ENCODE data around the gene MPST.

The MPST gene

GRCh38 chr22:37068859-37069258 lies 49.3 kb downstream of the MPST start:
- Histone ChIP-seq H4K20me1 (ENCODE audit: control insufficient read depth, insufficient read depth, low read depth, low read length) (no peaks in the 10 kb centered on the region), H3K4me3 (ENCODE audit: low read length) (no peak overlapping the region), H3K4me1 (ENCODE audit: control insufficient read depth, low read length) (no peaks in the 10 kb centered on the region), H3K36me3 (ENCODE audit: control insufficient read depth, low read length) (no peaks in the 10 kb centered on the region), H3K9me3 (ENCODE audit: control insufficient read depth, insufficient read depth, low read length) (no peaks in the 10 kb centered on the region), H3K27me3 (ENCODE audit: control insufficient read depth, low read length) (no peaks in the 10 kb centered on the region), H3K4me2 (ENCODE audit: low read length) (no peak overlapping the region), H3F3A (ENCODE audit: control insufficient read depth, insufficient read depth) (no peaks in the 10 kb centered on the region), H3K79me2 (ENCODE audit: control insufficient read depth, low read length) (no peaks in the 10 kb centered on the region), H3K27ac (ENCODE audit: low read depth, low read length) (no peak overlapping the region), H3K9me2 (replicated peaks; ENCODE audit: control insufficient read depth, low read length) (no peaks in the 10 kb centered on the region)
- TF ChIP-seq EZH2phosphoT487 (IDR thresholded peaks at IDR 0.05; ENCODE audit: borderline replicate concordance, low read length) (no peak), CTCF (IDR thresholded peaks at IDR 0.05; ENCODE audit: low read depth, low read length, poor library complexity, severe bottlenecking) (no peak)

- Histone ChIP-seq H4K20me1 (ENCODE audit: control insufficient read depth, insufficient read depth, low read depth, low read length) (no peaks in the 10 kb centered on the region), H3K4me1 (ENCODE audit: control insufficient read depth, low read length) (no peaks in the 10 kb centered on the region), H3K4me2 (ENCODE audit: low read length) (no peak overlapping the region), H3K9me2 (replicated peaks; ENCODE audit: control insufficient read depth, low read length) (no peaks in the 10 kb centered on the region), H3K36me3 (ENCODE audit: control insufficient read depth, low read length) (no peaks in the 10 kb centered on the region), H3F3A (ENCODE audit: control insufficient read depth, insufficient read depth) (no peaks in the 10 kb centered on the region), H3K4me3 (ENCODE audit: low read length) (no peak overlapping the region), H3K79me2 (ENCODE audit: control insufficient read depth, low read length) (no peaks in the 10 kb centered on the region), H3K9me3 (ENCODE audit: control insufficient read depth, insufficient read depth, low read length) (no peaks in the 10 kb centered on the region), H3K27ac (ENCODE audit: low read depth, low read length) (no peak overlapping the region), H3K27me3 (ENCODE audit: control insufficient read depth, low read length) (no peaks in the 10 kb centered on the region)
- TF ChIP-seq CTCF (IDR thresholded peaks at IDR 0.05; ENCODE audit: low read depth, low read length, poor library complexity, severe bottlenecking) (no peak), EZH2phosphoT487 (IDR thresholded peaks at IDR 0.05; ENCODE audit: borderline replicate concordance, low read length) (no peak)
Observed at GRCh38 chr22:37069319-37069718, 49.8 kb downstream of the MPST start.

- no peaks in the 10 kb centered on the region for H3K4me1 ChIP-seq (ENCODE audit: control insufficient read depth, low read length)
- no peaks in the 10 kb centered on the region for H3K9me3 ChIP-seq (ENCODE audit: control insufficient read depth, insufficient read depth, low read length)
- H3F3A ChIP-seq (ENCODE audit: control insufficient read depth, insufficient read depth) = no peaks in the 10 kb centered on the region
- no peaks in the 10 kb centered on the region for H3K36me3 ChIP-seq (ENCODE audit: control insufficient read depth, low read length)
- no peaks in the 10 kb centered on the region for H4K20me1 ChIP-seq (ENCODE audit: control insufficient read depth, insufficient read depth, low read depth, low read length)
- no peak overlapping the region for H3K4me2 ChIP-seq (ENCODE audit: low read length)
- no peak for TF ChIP-seq EZH2phosphoT487 (IDR thresholded peaks at IDR 0.05; ENCODE audit: borderline replicate concordance, low read length)
- no peak for TF ChIP-seq CTCF (IDR thresholded peaks at IDR 0.05; ENCODE audit: low read depth, low read length, poor library complexity, severe bottlenecking)
- H3K9me2 ChIP-seq (replicated peaks; ENCODE audit: control insufficient read depth, low read length) = no peaks in the 10 kb centered on the region
- H3K27ac ChIP-seq (ENCODE audit: low read depth, low read length) = no peak overlapping the region
- H3K4me3 ChIP-seq (ENCODE audit: low read length) = no peak overlapping the region
- no peaks in the 10 kb centered on the region for H3K79me2 ChIP-seq (ENCODE audit: control insufficient read depth, low read length)
- no peaks in the 10 kb centered on the region for H3K27me3 ChIP-seq (ENCODE audit: control insufficient read depth, low read length)
Observed at GRCh38 chr22:37069719-37070118, 50.2 kb downstream of the MPST start.

GRCh38 chr22:37070334-37070733 lies 50.8 kb downstream of the MPST start:
- Histone ChIP-seq H3F3A (ENCODE audit: control insufficient read depth, insufficient read depth) (no peaks in the 10 kb centered on the region), H3K4me1 (ENCODE audit: control insufficient read depth, low read length) (no peaks in the 10 kb centered on the region), H3K9me3 (ENCODE audit: control insufficient read depth, insufficient read depth, low read length) (no peaks in the 10 kb centered on the region), H3K79me2 (ENCODE audit: control insufficient read depth, low read length) (no peaks in the 10 kb centered on the region), H4K20me1 (ENCODE audit: control insufficient read depth, insufficient read depth, low read depth, low read length) (no peaks in the 10 kb centered on the region), H3K9me2 (replicated peaks; ENCODE audit: control insufficient read depth, low read length) (no peaks in the 10 kb centered on the region), H3K36me3 (ENCODE audit: control insufficient read depth, low read length) (no peaks in the 10 kb centered on the region), H3K4me3 (ENCODE audit: low read length) (no peak overlapping the region), H3K27me3 (ENCODE audit: control insufficient read depth, low read length) (no peaks in the 10 kb centered on the region), H3K27ac (ENCODE audit: low read depth, low read length) (no peak overlapping the region), H3K4me2 (ENCODE audit: low read length) (no peak overlapping the region)
- no peak for TF ChIP-seq CTCF (IDR thresholded peaks at IDR 0.05; ENCODE audit: low read depth, low read length, poor library complexity, severe bottlenecking)
- no peak for TF ChIP-seq EZH2phosphoT487 (IDR thresholded peaks at IDR 0.05; ENCODE audit: borderline replicate concordance, low read length)
